Stomach (tissue), 9 donors: ENCODE results near the gene RAB39A. TPM values are rescaled to one million over a fixed set of nuclear protein-coding genes. Genes with fewer than 3 reads are reported as not detected.
"Not testable (repeated sequence)": the region's sequence is repeated elsewhere in the genome, so short reads cannot be mapped to it uniquely, and the experiment has no call there.

Experiments
- DNase-seq, 2 donors: peaks; one replicate each; pipeline versions ENCODE4 v3.0.0 to v3.0.0-alpha.2; 2013 to 2019
- H3K27ac ChIP-seq, 5 donors: fragments of 200-600 bp in 4 of 5; sonication (generic) in 4 of 5; one replicate each; pipeline ENCODE4 v1.5.1; 2013 to 2019; ENCODE audit warnings: mild to moderate bottlenecking in 1 of 5, moderate library complexity in 1 of 5
- H3K27me3 ChIP-seq, 3 donors: fragments of 200-600 bp; sonication (generic); one replicate each; pipeline ENCODE4 v1.5.1; 2017 to 2019; ENCODE audit warnings: mixed run types in 1 of 3
- H3K36me3 ChIP-seq, 4 donors: fragments of 200-600 bp; sonication (generic); 1 replicate in 3 of 4; 2 replicates in 1 of 4; pipeline ENCODE4 v1.5.1; 2016 to 2019
- H3K4me1 ChIP-seq, 4 donors: fragments of 200-600 bp; sonication (generic); one replicate each; pipeline ENCODE4 v1.5.1; 2016 to 2019
- H3K4me3 ChIP-seq, 4 donors: fragments of 200-600 bp; sonication (generic) in 3 of 4; one replicate each; pipeline ENCODE4 v1.5.1; 2016 to 2019; ENCODE audit warnings: mild to moderate bottlenecking in 1 of 4
- H3K9me3 ChIP-seq, 4 donors: fragments of 200-600 bp; sonication (generic); one replicate each; pipeline ENCODE4 v1.5.1; 2016 to 2019
- CTCF ChIP-seq, 7 experiments: fragments of 450-650 bp in 4 of 7; fragments of 200-600 bp in 3 of 7; sonication (generic) in 3 of 7; IDR thresholded peaks; one replicate each; pipeline ENCODE4 v1.5.1; 2016 to 2019; ENCODE audit warnings: antibody characterized with exemption in 7 of 7, control low read depth in 2 of 7, mild to moderate bottlenecking in 1 of 7
- EP300 ChIP-seq: sonication (generic); formaldehyde crosslinking; IDR thresholded peaks from one replicate; pipeline ENCODE4 v1.6.1; 2017; ENCODE audit warnings: antibody characterized with exemption
- POLR2A ChIP-seq, 4 donors: fragments of 450-650 bp; IDR thresholded peaks; one replicate each; pipeline ENCODE4 v1.6.1; 2016; ENCODE audit warnings: antibody characterized with exemption in 4 of 4, control low read depth in 2 of 4, mild to moderate bottlenecking in 1 of 4, moderate library complexity in 1 of 4
- POLR2AphosphoS5 ChIP-seq, 3 donors: sonication (generic); formaldehyde crosslinking; IDR thresholded peaks; one replicate each; pipeline ENCODE4 v1.6.1; 2016; ENCODE audit warnings: antibody characterized with exemption in 3 of 3
- WGBS, 5 donors: extraction: QIAGEN DNeasy Blood & Tissue Kit in 3 of 5; methylation state at CpG; one replicate each; pipeline versions ENCODE4 v1.1.5 to v1.1.7; 2013 to 2018; 5-methylcytosine and 5-hydroxymethylcytosine counted together
- intact Hi-C: fragments of 100-400 bp; cut with DNase I; formaldehyde crosslinking; loops from one replicate; pipeline ENCODE4 v1.15.1; 2023; ENCODE audit warnings: low total_unique reads
- polyA plus RNA-seq, 3 donors: library from polyadenylated mRNA; stranded (reverse); fragments of 200-250 nt; gene quantifications; one replicate each; pipeline ENCODE4 v1.2.3, GENCODE V29; 2013
- total RNA-seq, 5 donors: library from RNA; depleted of rRNA; stranded (reverse); fragments of >200 nt; gene quantifications; one replicate each; pipeline versions ENCODE4 v1.1.0 to v1.2.3, GENCODE V29; 2014 to 2016
- donor health status: healthy with polysubstance abuse.
- donor health status: Bipolar disorder and iron deficiency.
- donor health status: healthy.

Gene RAB39A
- total and polyA plus RNA-seq, 8 donors: 0.18 to 3.2 (median 0.68) TPM; not detected in 4

DNA sequence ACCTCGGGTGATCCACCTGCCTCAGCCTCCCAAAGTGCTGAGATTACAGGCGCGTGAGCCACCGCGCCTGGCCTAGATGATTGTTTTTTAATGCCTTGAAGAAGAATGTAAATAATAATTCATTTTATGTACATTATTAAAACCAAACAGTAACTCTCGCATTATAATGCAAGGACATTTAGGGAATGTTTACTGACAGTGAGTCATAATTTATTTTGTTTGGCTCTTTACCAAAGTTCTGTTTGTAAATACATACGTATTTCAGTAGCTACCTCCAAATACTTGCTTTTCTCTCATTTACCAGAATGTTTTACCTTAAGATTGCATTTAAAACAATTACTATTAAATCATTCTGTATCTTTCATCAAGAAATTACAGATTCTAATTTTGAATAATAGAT lies 3.0 kb downstream of the RAB39A start:
- no peaks in the 10 kb centered on the region for H3K9me3 ChIP-seq
- WGBS, 5 donors: 68 to 80% (median 72%) methylated on average over 7 of the region's 7 CpGs
- TF ChIP-seq EP300 (no peak), POLR2AphosphoS5 (IDR thresholded peaks at IDR 0.05) (no peak), POLR2A (IDR thresholded peaks at IDR 0.05) (no peak), CTCF (IDR thresholded peaks at IDR 0.05) (no peak)
- H3K27me3 ChIP-seq: peaks cover 5 to 41% (median 24%) of the 10 kb centered on the region in 3 donors
- H3K4me3 ChIP-seq: no peak overlapping the region
- H3K36me3 ChIP-seq: no peaks in the 10 kb centered on the region
- DNase-seq: no peak
- intact Hi-C loops: no loop called here
- H3K27ac ChIP-seq: no peak overlapping the region
- peaks cover 8 to 18% (median 17%) of the 10 kb centered on the region in 4 donors for H3K4me1 ChIP-seq

DNA sequence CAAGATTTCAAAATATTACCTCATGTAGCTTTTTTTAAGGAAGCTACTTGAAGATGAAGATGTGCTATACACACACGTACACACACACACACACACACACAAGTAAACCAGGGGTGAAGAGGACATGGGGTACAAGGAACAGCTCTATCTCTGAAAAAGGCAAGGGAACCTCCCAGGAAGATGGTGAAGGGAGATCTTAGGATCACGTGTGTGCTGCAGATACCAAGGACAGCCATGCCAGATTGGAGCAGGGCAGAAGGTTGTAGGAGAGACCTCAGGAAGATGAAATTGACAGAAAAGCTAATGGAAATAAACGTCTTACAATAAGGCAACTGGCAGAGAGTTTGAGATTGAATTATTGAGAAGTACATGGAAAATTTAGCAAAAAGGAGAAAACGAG lies 19.7 kb downstream of the RAB39A start:
- Histone ChIP-seq H3K9me3 (no peaks in the 10 kb centered on the region), H3K4me3 (no peak overlapping the region), H3K27ac (no peak overlapping the region), H3K27me3 (no peaks in the 10 kb centered on the region), H3K36me3 (no peaks in the 10 kb centered on the region), H3K4me1 (no peaks in the 10 kb centered on the region)
- DNase-seq: no peak
- intact Hi-C loops: no loop called here
- TF ChIP-seq EP300: no peak
- TF ChIP-seq POLR2AphosphoS5 (IDR thresholded peaks at IDR 0.05): no peak
- TF ChIP-seq CTCF (IDR thresholded peaks at IDR 0.05): no peak
- no peak for TF ChIP-seq POLR2A (IDR thresholded peaks at IDR 0.05)
- WGBS, 5 donors: 74 to 81% (median 76%) methylated on average over 4 of the region's 4 CpGs

DNA sequence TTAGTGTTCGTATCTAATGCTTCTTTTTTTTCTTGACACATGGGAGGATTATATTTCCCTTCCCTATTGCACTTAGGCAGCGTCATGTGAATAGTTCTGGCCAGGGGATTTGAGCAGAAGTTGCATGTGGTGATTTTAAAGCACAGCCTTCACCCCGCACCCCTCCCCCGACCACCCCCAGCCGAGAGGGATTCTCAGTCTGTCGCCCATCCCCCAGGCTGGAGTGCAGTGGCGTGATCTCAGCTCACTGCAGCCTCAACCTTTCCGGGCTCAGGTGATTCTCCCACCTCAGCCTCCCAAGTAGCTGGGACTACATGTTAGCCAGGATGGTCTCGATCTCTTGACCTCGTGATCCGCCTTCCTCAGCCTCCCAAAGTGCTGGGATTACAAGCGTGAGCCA lies 20.1 kb downstream of the RAB39A start:
- H3K9me3 ChIP-seq, H3K27me3 ChIP-seq, H3K36me3 ChIP-seq, H3K4me1 ChIP-seq, DNase-seq, H3K27ac ChIP-seq, H3K4me3 ChIP-seq, intact Hi-C loops: not testable (repeated sequence)
- WGBS, 5 donors: 85 to 91% (median 88%) methylated on average over 12 of the region's 12 CpGs

DNA sequence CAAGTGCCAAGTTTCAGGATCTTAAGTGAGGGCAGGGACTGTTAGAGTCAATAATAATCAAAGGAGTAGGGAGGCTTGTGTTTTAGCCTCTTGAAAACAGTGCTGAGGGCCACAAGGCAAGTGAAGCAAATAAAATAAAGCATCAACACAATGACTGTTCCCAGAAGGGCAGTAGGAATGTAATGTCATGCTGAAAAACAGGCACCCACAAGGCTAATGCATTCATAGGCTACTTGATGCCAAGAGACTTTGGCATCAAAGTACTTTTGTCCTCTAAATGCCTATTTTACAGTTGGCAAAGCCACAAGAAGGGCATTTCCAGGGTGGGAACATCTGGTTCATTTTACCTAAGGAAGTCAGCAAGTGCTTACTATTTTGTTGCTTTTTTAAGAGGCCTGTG lies 22.9 kb downstream of the RAB39A start:
- Histone ChIP-seq H3K4me3 (no peak overlapping the region), H3K36me3 (no peaks in the 10 kb centered on the region), H3K27ac (no peak overlapping the region)

More for the DNA sequence above, 22.9 kb downstream of the RAB39A start:
- Histone ChIP-seq H3K4me1 (no peaks in the 10 kb centered on the region), H3K9me3 (no peaks in the 10 kb centered on the region), H3K27me3 (peaks cover 0 to 5% (median 0%) of the 10 kb centered on the region in 3 donors)
- no peak for DNase-seq
- intact Hi-C loops: no loop called here
- TF ChIP-seq EP300 (no peak), POLR2A (IDR thresholded peaks at IDR 0.05) (no peak), CTCF (IDR thresholded peaks at IDR 0.05) (no peak), POLR2AphosphoS5 (IDR thresholded peaks at IDR 0.05) (no peak)
